Panc1 (cell line): ENCODE data around the gene CTNNA1. TPM values are rescaled to one million over a fixed set of nuclear protein-coding genes. Genes with fewer than 3 reads are reported as not detected.

ENCODE experiments used
- ATAC-seq: fragments of 200-7000 bp; cut with Tn5 transposase; 2 replicates; pipeline ENCODE4 v1.9.1; 2020; ENCODE audit warnings: mild to moderate bottlenecking, moderate library complexity
- BruUV-seq: library from RNA; stranded (reverse); fragments of 400-500 nt; replicated peaks from 2 replicates; lab custom pipeline; 2021; lab: Mats Ljungman, UMichigan
- CTCF ChIA-PET: fragments of 300-600 bp; sonication (Branson Sonifier 250); formaldehyde crosslinking; loops from one replicate; lab custom pipeline; 2022; ENCODE audit warnings: antibody characterized with exemption; lab: Charles Lee
- POLR2A ChIA-PET: fragments of 300-600 bp; sonication (Branson Sonifier 250); formaldehyde crosslinking; loops from one replicate; lab custom pipeline; 2022; ENCODE audit warnings: antibody characterized with exemption; lab: Charles Lee
- DNase-seq: peaks from one replicate; pipeline ENCODE4 v3.0.0-alpha.2; 2010; ENCODE audit warnings: low read depth, low spot score
- H3K27ac ChIP-seq: 2 replicates; pipeline ENCODE4 v1.5.1; 2011; ENCODE audit warnings: mild to moderate bottlenecking, low read length, inconsistent platforms
- H3K27me3 ChIP-seq: fragments of 200-500 bp; sonication (Bioruptor generic); 2 replicates; pipeline ENCODE4 v1.6.0; 2014; ENCODE audit warnings: low read length, inconsistent platforms; ENCODE audit not compliant: control insufficient read depth, insufficient read depth
- H3K36me3 ChIP-seq: fragments of 200-500 bp; sonication (Bioruptor generic); 2 replicates; pipeline ENCODE4 v1.5.1; 2014; ENCODE audit warnings: inconsistent platforms, mild to moderate bottlenecking, low read length, moderate library complexity; ENCODE audit not compliant: control insufficient read depth, insufficient read depth
- H3K4me1 ChIP-seq: 2 replicates; pipeline ENCODE4 v1.5.1; 2011; ENCODE audit warnings: inconsistent platforms, mild to moderate bottlenecking, low read length, moderate library complexity; ENCODE audit not compliant: control insufficient read depth, insufficient read depth
- H3K4me3 ChIP-seq, 2 experiments: 2 replicates each; pipeline ENCODE4 v1.5.1; 2011 to 2012; ENCODE audit warnings: low read depth in 2 of 2, low read length in 2 of 2, mild to moderate bottlenecking in 2 of 2, inconsistent platforms in 1 of 2, moderate library complexity in 1 of 2
- H3K9me3 ChIP-seq: fragments of 200-500 bp; sonication (Bioruptor generic); 2 replicates; pipeline ENCODE4 v1.5.1; 2014; ENCODE audit warnings: low read depth, mild to moderate bottlenecking, inconsistent platforms, low read length, moderate library complexity; ENCODE audit not compliant: control insufficient read depth, insufficient read depth
- POLR2AphosphoS5 ChIP-seq: IDR thresholded peaks from 2 replicates; pipeline ENCODE4 v1.6.1; 2012; ENCODE audit warnings: mild to moderate bottlenecking, low read depth, low read length, moderate library complexity
- SIN3A ChIP-seq: IDR thresholded peaks from 2 replicates; pipeline ENCODE4 v1.6.1; 2012; ENCODE audit warnings: low read depth, mild to moderate bottlenecking, low read length, moderate library complexity, borderline replicate concordance; ENCODE audit not compliant: insufficient read depth
- TCF7L2 ChIP-seq: IDR thresholded peaks from 2 replicates; pipeline ENCODE4 v1.6.1; 2011; ENCODE audit warnings: mild to moderate bottlenecking, low read depth, low read length, inconsistent platforms
- in situ Hi-C: cut with HindIII; loops from 2 replicates; pipeline ENCODE4 v1.10.0; 2016; ENCODE audit warnings: low sequenced_read_pairs, low pct_unique_long_range_greater_than_20kb
- intact Hi-C: fragments of 100-400 bp; cut with micrococcal nuclease; formaldehyde crosslinking; loops from one replicate; pipeline ENCODE4 v1.10.0; 2022; ENCODE audit not compliant: unreplicated experiment
- total RNA-seq: library from RNA; stranded (reverse); gene quantifications from one replicate; pipeline ENCODE4 v1.2.1, GENCODE V29; 2021; ENCODE audit not compliant: unreplicated experiment
- TF ChIP-seq, protein P1 (sequence below), 2 experiments: IDR thresholded peaks; 2 replicates each; pipeline ENCODE4 v1.6.1; 2011 to 2012; ENCODE audit warnings: low read depth in 2 of 2, control low read depth in 1 of 2, low read length in 1 of 2, mild to moderate bottlenecking in 1 of 2, moderate library complexity in 1 of 2; ENCODE audit not compliant: insufficient read depth in 1 of 2
- TF ChIP-seq, protein P2 (sequence below): fragments of 450-650 bp; IDR thresholded peaks from 2 replicates; pipeline ENCODE4 v1.5.1; 2017; ENCODE audit warnings: mild to moderate bottlenecking

The CTNNA1 gene
- total RNA-seq, 1 experiment from 2014 or later: 298 TPM

DNA sequence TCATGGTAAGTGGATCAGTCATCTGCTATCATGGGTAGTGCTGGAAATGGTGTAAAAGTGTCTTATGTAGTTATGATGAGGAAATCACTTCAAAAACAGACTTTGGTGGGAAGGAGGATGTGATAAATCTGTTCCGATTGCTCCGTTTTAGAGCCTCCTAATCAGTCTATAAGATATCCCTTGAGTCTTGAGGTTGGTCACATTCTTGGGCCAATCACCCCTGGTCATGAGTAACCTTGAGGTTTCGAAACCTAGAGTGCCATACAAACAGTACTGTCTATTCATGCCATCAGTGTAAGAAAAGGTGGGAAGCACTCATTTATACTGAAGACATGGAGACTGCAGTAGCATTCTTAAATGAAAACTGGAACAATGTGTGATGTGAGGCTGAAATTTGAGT is 76.1 kb downstream of the CTNNA1 start:
- DNase-seq: no peak
- ChIA-PET POLR2A (no interaction called here), CTCF (interaction anchor here (0.7 kb wide), 1 partner anchor 432 kb away, joined by 3 read pairs; no protein-coding TSS in a partner anchor)
- H3K4me1 ChIP-seq: 0 out of 2 replicates have a peak, but pooled peaks cover 4% of the 10 kb centered on the region
- H3K27me3 ChIP-seq: no peaks in the 10 kb centered on the region
- TSS peak; percentile 29 for BruUV-seq
- intact Hi-C loops: no loop called here
- ATAC-seq: no peak
- H3K27ac ChIP-seq: no peak overlapping the region
- peaks cover 19% of the 10 kb centered on the region for H3K36me3 ChIP-seq
- H3K9me3 ChIP-seq: no peaks in the 10 kb centered on the region
- H3K4me3 ChIP-seq: no peak overlapping the region
- in situ Hi-C loops: no loop called here
- TF ChIP-seq SIN3A (no peak), POLR2AphosphoS5 (no peak), TCF7L2 (no peak)
- TF ChIP-seq, protein P1, sequence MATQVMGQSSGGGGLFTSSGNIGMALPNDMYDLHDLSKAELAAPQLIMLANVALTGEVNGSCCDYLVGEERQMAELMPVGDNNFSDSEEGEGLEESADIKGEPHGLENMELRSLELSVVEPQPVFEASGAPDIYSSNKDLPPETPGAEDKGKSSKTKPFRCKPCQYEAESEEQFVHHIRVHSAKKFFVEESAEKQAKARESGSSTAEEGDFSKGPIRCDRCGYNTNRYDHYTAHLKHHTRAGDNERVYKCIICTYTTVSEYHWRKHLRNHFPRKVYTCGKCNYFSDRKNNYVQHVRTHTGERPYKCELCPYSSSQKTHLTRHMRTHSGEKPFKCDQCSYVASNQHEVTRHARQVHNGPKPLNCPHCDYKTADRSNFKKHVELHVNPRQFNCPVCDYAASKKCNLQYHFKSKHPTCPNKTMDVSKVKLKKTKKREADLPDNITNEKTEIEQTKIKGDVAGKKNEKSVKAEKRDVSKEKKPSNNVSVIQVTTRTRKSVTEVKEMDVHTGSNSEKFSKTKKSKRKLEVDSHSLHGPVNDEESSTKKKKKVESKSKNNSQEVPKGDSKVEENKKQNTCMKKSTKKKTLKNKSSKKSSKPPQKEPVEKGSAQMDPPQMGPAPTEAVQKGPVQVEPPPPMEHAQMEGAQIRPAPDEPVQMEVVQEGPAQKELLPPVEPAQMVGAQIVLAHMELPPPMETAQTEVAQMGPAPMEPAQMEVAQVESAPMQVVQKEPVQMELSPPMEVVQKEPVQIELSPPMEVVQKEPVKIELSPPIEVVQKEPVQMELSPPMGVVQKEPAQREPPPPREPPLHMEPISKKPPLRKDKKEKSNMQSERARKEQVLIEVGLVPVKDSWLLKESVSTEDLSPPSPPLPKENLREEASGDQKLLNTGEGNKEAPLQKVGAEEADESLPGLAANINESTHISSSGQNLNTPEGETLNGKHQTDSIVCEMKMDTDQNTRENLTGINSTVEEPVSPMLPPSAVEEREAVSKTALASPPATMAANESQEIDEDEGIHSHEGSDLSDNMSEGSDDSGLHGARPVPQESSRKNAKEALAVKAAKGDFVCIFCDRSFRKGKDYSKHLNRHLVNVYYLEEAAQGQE (IDR thresholded peaks at IDR 0.05; ENCODE audit: insufficient read depth in 1 of 2, low read depth in 2 of 2, low read length in 1 of 2): no peak
- TF ChIP-seq, protein P2, sequence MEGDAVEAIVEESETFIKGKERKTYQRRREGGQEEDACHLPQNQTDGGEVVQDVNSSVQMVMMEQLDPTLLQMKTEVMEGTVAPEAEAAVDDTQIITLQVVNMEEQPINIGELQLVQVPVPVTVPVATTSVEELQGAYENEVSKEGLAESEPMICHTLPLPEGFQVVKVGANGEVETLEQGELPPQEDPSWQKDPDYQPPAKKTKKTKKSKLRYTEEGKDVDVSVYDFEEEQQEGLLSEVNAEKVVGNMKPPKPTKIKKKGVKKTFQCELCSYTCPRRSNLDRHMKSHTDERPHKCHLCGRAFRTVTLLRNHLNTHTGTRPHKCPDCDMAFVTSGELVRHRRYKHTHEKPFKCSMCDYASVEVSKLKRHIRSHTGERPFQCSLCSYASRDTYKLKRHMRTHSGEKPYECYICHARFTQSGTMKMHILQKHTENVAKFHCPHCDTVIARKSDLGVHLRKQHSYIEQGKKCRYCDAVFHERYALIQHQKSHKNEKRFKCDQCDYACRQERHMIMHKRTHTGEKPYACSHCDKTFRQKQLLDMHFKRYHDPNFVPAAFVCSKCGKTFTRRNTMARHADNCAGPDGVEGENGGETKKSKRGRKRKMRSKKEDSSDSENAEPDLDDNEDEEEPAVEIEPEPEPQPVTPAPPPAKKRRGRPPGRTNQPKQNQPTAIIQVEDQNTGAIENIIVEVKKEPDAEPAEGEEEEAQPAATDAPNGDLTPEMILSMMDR: no peak

DNA sequence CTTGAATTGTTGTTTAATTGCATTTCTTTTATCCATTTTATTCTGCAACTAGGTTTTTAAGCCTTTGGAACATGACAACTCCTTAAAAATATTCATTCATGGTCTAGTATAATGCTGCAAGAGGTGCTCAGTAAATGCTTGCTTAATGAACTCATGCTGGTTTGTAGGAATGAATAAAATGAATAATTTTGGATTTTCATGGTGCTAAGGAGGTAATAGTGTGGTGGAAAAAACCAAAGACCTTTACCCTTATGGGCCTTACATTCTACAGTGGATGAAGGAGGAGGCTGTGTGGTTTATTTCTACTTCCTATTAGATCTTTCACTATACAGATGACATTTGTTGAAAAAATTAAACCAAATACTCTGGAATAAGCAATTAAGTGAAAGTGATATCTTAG is 78.5 kb downstream of the CTNNA1 start:
- no peak overlapping the region for H3K27ac ChIP-seq
- H3K4me1 ChIP-seq: 0 out of 2 replicates have a peak, but pooled peaks cover 4% of the 10 kb centered on the region
- intact Hi-C loops: no loop called here
- H3K4me3 ChIP-seq: no peak overlapping the region
- H3K36me3 ChIP-seq: peaks cover 13% of the 10 kb centered on the region
- TF ChIP-seq, protein P1 (IDR thresholded peaks at IDR 0.05; ENCODE audit: insufficient read depth in 1 of 2, low read depth in 2 of 2, low read length in 1 of 2): no peak
- TF ChIP-seq, protein P2: no peak
- no peak for TF ChIP-seq SIN3A
- no peak for TF ChIP-seq TCF7L2
- no peak for TF ChIP-seq POLR2AphosphoS5
- no peaks in the 10 kb centered on the region for H3K9me3 ChIP-seq
- H3K27me3 ChIP-seq: no peaks in the 10 kb centered on the region
- ChIA-PET CTCF (no interaction called here), POLR2A (no interaction called here)
- no TSS peak for BruUV-seq
- in situ Hi-C loops: no loop called here
- ATAC-seq: no peak
- no peak for DNase-seq
